ENCODE results near the gene ZNF263. TPM values are rescaled to one million over a fixed set of nuclear protein-coding genes. Genes with fewer than 3 reads are reported as not detected.

ZNF263 gene
- total RNA-seq, 1 experiment from 2014 or later, result 31.4 TPM

DNA sequence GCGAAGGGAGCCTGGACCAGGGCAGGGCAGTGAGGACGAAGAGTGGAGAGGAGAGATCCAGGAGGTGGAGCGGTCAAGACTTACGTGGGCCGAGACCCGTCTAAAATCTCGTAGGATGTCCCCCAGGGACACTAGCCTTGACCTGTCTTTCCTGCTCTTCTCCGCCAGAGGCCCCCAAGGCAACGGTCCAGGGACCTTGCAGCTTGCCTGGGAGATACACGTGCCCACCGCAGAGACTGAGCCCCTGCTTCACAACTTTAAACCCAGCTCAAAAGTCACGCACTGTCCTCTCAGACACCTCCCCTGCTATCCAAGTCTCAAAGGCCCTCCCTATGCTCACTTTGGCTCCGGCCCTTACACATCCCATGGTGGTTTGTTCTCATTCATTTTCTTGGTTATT lies 12.5 kb downstream of the ZNF263 start:
- BruUV-seq (replicated peaks), result no TSS peak

More for the DNA sequence above, 12.5 kb downstream of the ZNF263 start:
- no peak for DNase-seq (ENCODE audit: low read depth, low spot score)
- TF ChIP-seq JUND (IDR thresholded peaks at IDR 0.05) (no peak), ELF1 (IDR thresholded peaks at IDR 0.05; ENCODE audit: borderline replicate concordance, low read depth) (no peak), POLR2AphosphoS5 (IDR thresholded peaks at IDR 0.05; ENCODE audit: low read depth, low read length) (no peak), ZNF274 (IDR thresholded peaks at IDR 0.05; ENCODE audit: low read depth, low read length) (no peak), TCF7L2 (IDR thresholded peaks at IDR 0.05; ENCODE audit: borderline replicate concordance, extremely low read depth, insufficient read depth, insufficient read length) (no peak), EGR1 (IDR thresholded peaks at IDR 0.05; ENCODE audit: low read depth) (no peak), MAX (IDR thresholded peaks at IDR 0.05) (no peak), POLR2A (IDR thresholded peaks at IDR 0.05; ENCODE audit: borderline replicate concordance, extremely low read depth, insufficient read depth, insufficient read length) (no peak)
- TF ChIP-seq, protein P1, sequence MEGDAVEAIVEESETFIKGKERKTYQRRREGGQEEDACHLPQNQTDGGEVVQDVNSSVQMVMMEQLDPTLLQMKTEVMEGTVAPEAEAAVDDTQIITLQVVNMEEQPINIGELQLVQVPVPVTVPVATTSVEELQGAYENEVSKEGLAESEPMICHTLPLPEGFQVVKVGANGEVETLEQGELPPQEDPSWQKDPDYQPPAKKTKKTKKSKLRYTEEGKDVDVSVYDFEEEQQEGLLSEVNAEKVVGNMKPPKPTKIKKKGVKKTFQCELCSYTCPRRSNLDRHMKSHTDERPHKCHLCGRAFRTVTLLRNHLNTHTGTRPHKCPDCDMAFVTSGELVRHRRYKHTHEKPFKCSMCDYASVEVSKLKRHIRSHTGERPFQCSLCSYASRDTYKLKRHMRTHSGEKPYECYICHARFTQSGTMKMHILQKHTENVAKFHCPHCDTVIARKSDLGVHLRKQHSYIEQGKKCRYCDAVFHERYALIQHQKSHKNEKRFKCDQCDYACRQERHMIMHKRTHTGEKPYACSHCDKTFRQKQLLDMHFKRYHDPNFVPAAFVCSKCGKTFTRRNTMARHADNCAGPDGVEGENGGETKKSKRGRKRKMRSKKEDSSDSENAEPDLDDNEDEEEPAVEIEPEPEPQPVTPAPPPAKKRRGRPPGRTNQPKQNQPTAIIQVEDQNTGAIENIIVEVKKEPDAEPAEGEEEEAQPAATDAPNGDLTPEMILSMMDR (IDR thresholded peaks at IDR 0.05 in 2 of 3, conservative IDR thresholded peaks at IDR 0.05 in 1 of 3; ENCODE audit: borderline replicate concordance in 1 of 3, insufficient read depth in 1 of 3, low read depth in 2 of 3, low read length in 2 of 3), result no peak
- ChIA-PET POLR2A (no interaction called here), CTCF (no interaction called here), RAD21 (ENCODE audit: low non-redundant PET in 1 of 2, low total read pairs in 2 of 2, uncharacterized antibody in 2 of 2, unreplicated experiment in 2 of 2) (no interaction called here)
- no peak overlapping the region for H3K27ac ChIP-seq (ENCODE audit: low read depth, low read length)
- peaks cover 6 to 18% of the 10 kb centered on the region in 2 experiments; a peak in 3 of 4 replicates for H3K9me3 ChIP-seq (ENCODE audit: control insufficient read depth in 1 of 2, insufficient read depth in 1 of 2, low read depth in 1 of 2, low read length in 2 of 2)
- no peaks in the 10 kb centered on the region for H3K27me3 ChIP-seq (ENCODE audit: insufficient read depth, low read length)
- H3K9ac ChIP-seq (ENCODE audit: low read length), result no peak overlapping the region
- no peak overlapping the region for H3K4me2 ChIP-seq (ENCODE audit: low read length)
- ATAC-seq, result no peak
- H3K79me2 ChIP-seq (ENCODE audit: insufficient read depth, low read length), result peaks cover 5% of the 10 kb centered on the region
- intact Hi-C loops (cut with micrococcal nuclease), result no loop called here
- H3K36me3 ChIP-seq (ENCODE audit: control insufficient read depth in 1 of 2, insufficient read depth in 2 of 2, low read length in 2 of 2), result peaks cover 3 to 23% of the 10 kb centered on the region in 2 experiments; a peak in 3 of 4 replicates
- H4K20me1 ChIP-seq (ENCODE audit: insufficient read depth), result no peaks in the 10 kb centered on the region
- H3K9me2 ChIP-seq (ENCODE audit: insufficient read depth), result no peaks in the 10 kb centered on the region
- no peak overlapping the region for H2AFZ ChIP-seq (ENCODE audit: low read depth, low read length, poor library complexity, severe bottlenecking)
- H3K4me1 ChIP-seq (ENCODE audit: control insufficient read depth in 1 of 2, insufficient read depth in 2 of 2, low read length in 2 of 2), result no peaks in the 10 kb centered on the region
- H3K4me3 ChIP-seq (replicated peaks in 1 of 2; ENCODE audit: low read depth in 1 of 2, low read length in 2 of 2), result no peak overlapping the region
